Islet of Langerhans (tissue), 1 donor: ENCODE results near the gene SRGAP2B.
"Not testable (repeated sequence)": the region's sequence is repeated elsewhere in the genome, so short reads cannot be mapped to it uniquely, and the experiment has no call there.

Experiments
- FAIRE-seq: peaks from one replicate; lab custom pipeline; 2011; peaks lifted over from hg19 to GRCh38; lab: Jason Lieb, UNC

Gene SRGAP2B

DNA sequence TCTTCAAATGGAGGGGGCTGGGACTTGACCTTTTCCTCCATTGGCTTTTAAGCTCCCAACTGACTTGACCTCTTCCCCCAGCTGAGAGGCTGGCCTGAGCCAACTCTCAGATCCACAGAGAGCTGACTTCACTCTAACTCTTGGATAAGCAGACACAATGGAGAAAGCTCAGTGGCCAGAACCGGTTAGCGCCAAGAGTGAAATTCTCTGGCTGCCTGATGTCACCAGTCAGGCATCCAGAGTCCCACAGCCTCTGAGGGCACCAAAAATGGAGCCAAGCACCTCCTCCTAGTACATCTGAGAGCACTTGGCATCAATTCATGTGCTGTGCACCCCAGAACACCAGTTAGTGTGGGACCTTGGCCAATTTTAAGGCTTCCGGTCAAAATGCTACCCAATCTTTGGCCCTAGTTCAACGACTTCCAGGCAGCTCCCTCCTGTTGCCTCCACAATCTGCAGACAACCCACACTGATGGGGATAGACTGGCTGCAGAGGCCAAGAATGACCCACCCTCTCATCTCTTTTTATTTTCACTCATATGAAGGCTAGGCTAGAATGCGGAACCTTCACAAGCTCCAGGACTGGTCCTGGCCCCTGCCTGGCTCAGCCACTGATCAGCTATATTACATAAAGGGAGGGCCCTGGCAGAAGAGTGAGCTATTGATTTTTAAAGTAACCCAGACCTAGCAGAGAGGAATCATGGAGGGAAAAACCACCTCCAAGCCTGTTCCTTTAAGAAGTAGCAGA is 200.5 kb downstream of the SRGAP2B start:
- FAIRE-seq = not testable (repeated sequence)

DNA sequence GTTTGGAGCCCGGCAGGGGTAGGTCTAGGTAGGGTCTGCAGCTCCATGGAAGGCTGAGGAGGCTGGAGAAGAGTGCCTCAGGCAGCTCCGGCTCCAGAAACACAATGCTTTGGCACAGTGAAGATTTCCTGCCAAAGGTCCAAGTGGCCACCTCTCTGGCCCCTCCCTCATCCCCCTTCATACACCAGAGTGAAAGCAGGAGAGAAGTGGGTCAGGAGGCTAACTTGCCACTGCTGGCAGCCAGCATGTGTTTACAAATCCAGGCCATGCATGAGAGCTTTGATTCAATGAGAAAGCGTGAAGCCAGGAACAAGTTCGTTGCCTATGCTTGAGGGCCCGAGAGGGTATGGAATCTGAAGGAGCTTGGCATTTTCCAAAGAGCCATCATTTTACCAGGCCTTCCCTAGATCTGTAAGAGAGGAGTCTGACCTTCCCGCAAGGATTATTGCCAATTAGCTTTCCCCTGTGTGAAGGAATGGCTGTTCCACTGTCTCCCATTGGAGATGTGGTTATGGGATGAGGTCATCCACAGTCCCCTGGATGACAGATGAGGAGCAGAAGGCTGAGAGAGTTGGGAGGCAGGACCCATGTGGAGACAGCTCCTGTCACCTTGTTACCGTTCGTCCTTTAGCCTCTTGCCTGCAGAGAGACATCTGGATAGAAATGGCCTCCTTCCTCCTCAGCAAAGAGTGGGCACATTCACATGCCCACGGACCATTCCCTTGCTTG is 201.3 kb downstream of the SRGAP2B start:
- FAIRE-seq = not testable (repeated sequence)

DNA sequence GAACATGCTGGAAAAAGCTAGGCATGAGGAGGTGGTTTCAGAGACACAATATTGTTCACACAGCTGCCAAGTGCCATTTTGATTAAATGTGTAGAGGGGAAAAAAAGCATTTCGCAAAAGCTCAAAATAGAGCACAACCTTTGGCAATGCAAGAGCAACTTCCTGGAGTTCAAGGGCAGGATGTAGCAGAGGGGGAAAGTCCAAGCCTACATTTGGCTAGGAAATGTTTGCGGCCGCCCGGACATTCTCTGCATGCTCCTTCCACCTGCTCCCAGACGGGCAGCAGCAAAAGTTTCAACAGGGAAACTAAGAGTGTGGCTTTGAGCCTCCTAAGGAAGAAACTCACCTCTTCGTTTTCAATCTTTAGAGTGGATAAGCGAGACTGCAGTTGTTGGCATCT is 202.1 kb downstream of the SRGAP2B start:
- not testable (repeated sequence) for FAIRE-seq

DNA sequence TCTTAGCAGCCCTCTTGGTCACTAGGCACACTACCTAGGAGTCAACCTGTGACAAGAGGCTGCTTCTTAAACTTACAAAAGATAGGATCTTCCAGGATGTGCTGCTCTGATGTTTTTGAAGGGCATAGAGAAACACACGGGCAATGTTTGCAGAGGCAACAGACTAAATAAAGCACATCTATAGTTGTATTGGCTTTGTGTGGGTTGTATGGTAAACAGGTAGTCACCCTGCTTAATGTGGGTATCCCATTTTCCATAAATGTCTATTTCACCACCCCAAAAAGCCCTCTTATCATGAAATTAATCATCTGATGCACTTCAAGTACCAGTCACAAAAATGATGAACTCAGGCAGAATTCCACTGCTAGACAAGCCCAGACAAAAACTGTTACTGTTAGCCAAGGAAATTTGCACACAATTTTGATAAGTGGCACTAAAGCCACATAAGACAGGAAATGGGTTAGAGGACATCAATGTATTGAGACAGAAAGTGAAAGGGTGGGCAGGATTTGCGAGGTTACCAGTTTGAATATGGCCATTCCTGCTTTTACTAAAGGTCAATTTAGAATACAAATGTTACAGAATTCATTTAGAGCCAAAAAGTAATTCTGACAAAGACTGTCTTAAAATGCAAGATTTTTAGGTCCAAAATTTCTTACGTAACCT is 205.5 kb downstream of the SRGAP2B start:
- not testable (repeated sequence) for FAIRE-seq

DNA sequence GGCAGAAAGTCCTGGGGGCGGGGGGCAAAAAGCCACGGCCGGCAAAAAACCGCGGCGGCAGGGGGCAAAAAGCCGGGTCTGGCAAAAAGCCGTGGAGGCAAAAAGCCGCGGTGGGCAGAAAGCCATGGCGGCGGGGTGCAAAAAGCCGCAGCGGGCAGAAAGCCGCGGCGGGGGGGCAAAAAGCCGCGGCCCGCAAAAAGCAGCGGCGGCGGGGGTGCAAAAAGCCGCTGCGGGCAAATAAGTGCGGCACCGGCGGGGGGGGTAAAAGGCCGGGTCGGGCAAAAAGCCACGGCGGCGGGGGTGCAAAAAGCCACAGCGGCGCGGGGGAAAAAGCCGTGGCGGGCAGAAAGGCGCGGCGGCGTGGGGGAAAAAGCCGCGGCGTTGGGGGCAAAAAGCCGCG is 212.1 kb downstream of the SRGAP2B start:
- FAIRE-seq = not testable (repeated sequence)

DNA sequence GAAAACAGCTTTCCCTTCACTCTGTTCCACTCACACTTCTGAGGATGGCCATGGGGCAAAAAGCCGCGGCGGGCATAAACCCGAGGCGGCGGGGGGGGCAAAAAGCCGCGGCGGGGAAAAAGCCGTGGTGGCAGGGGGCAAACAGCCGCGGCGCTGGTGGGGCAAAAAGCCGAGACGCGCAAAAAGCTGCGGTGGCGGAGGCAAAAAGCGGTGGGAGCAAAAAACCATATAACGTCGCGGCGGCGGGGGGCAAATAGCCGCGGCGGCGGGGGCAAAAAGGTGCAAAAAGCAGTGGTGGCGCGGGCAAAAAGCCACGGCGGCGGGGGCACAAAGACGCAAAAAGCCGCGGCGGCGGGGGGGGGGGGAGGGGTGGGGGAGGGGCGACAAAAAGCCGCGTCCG is 212.8 kb downstream of the SRGAP2B start:
- FAIRE-seq = not testable (repeated sequence)

DNA sequence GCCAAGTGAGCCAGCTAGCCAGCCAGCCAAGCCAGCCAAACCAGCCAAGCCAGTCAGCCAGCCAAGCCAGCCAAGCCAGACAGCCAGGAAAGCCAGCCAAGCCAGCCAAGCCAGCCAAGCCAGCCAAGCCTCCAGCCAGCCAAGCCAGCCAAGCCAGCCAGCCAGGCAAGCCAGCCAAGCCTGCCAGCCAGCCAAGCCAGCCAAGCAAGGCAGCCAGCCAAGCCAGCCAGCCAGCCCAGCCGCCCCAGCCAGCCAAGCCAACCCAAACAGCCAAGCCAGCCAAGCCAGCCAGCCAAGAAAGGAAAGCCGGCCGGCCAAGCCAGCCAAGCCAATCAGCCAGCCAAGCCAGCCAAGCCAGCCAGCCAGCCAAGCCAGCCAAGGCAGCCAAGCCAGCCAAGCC is 236.5 kb downstream of the SRGAP2B start:
- FAIRE-seq = not testable (repeated sequence)
